ENCODE measurements around the gene SIAH3.

Gene SIAH3

GRCh38 chr13:45778882-45779281 lies 72.7 kb downstream of the SIAH3 start:
- Mint-ChIP-seq H3K9me3 (no peaks in the 10 kb centered on the region), H3K27me3 (ENCODE audit: low read depth) (peaks cover 6% of the 10 kb centered on the region), H3K4me3 (no peak overlapping the region), H3K4me1 (peaks cover 55% of the 10 kb centered on the region), H3K27ac (no peak overlapping the region), H3K36me3 (ENCODE audit: low read depth) (no peaks in the 10 kb centered on the region)
- TF ChIP-seq, protein P1, sequence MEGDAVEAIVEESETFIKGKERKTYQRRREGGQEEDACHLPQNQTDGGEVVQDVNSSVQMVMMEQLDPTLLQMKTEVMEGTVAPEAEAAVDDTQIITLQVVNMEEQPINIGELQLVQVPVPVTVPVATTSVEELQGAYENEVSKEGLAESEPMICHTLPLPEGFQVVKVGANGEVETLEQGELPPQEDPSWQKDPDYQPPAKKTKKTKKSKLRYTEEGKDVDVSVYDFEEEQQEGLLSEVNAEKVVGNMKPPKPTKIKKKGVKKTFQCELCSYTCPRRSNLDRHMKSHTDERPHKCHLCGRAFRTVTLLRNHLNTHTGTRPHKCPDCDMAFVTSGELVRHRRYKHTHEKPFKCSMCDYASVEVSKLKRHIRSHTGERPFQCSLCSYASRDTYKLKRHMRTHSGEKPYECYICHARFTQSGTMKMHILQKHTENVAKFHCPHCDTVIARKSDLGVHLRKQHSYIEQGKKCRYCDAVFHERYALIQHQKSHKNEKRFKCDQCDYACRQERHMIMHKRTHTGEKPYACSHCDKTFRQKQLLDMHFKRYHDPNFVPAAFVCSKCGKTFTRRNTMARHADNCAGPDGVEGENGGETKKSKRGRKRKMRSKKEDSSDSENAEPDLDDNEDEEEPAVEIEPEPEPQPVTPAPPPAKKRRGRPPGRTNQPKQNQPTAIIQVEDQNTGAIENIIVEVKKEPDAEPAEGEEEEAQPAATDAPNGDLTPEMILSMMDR (IDR thresholded peaks at IDR 0.05; ENCODE audit: unreplicated experiment in 3 of 3) = no peak

DNA sequence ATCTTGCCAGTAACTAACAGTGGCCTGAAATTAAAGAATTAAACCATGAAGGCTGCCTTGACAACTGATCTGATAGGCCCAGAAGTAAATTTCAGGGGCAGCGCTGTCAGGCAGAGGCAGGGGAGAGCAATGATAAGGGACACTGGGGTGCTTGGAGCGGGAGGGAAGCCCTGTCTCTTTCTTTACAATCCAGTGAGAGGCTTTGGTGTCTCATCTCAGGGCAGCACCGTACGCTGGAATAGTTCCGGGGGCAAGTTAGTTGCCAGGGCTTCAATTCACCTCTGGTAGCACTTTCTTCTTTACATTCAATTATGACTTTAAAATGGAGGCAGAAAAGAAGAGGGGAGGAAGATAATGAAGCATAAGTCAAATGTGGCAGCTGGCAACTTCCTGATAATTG lies 74.8 kb downstream of the SIAH3 start:
- Mint-ChIP-seq H3K27me3 (ENCODE audit: low read depth) (peaks cover 9% of the 10 kb centered on the region), H3K4me3 (no peak overlapping the region), H3K9me3 (no peaks in the 10 kb centered on the region), H3K4me1 (peaks cover 52% of the 10 kb centered on the region), H3K36me3 (ENCODE audit: low read depth) (no peaks in the 10 kb centered on the region), H3K27ac (no peak overlapping the region)
- TF ChIP-seq, protein P1 (IDR thresholded peaks at IDR 0.05; ENCODE audit: unreplicated experiment in 3 of 3) = no peak

DNA sequence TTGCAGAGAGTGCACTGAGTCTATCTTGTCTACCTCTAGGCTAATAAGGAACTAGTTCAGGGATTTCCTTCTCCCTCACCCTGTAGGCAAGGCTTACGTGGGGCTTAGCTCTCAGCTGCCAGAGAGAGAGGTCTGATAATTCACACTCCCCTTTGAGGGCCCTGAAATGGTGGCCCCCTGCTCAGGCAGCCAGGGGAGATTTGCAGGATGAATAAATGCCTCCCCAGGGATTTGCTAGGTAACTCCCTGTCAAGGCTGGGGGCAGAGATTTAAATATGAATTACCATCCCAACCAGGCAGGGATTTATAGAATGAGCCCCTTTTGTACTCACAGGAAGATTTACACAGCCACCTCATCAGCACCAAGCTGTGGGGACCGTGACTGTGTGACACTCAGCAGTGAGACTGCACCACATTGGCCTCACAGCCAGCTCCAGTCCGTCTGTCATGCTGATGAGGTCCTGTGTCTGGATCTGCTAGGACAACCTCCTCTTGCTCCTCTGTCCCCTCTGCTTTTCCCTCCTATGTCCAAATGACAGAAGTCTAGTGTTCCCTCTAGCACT lies 76.1 kb downstream of the SIAH3 start:
- Mint-ChIP-seq H3K27me3 (ENCODE audit: low read depth) (peaks cover 15% of the 10 kb centered on the region), H3K9me3 (peaks cover 3% of the 10 kb centered on the region), H3K4me3 (no peak overlapping the region), H3K36me3 (ENCODE audit: low read depth) (no peaks in the 10 kb centered on the region), H3K4me1 (peaks cover 40% of the 10 kb centered on the region), H3K27ac (no peak overlapping the region)
- TF ChIP-seq, protein P1 (IDR thresholded peaks at IDR 0.05; ENCODE audit: unreplicated experiment in 3 of 3) = no peak

GRCh38 chr13:45773944-45774343 lies 77.6 kb downstream of the SIAH3 start:
- Mint-ChIP-seq H3K4me3 (no peak overlapping the region), H3K4me1 (peaks cover 44% of the 10 kb centered on the region), H3K36me3 (ENCODE audit: low read depth) (no peaks in the 10 kb centered on the region), H3K27me3 (ENCODE audit: low read depth) (peaks cover 16% of the 10 kb centered on the region), H3K27ac (no peak overlapping the region), H3K9me3 (peaks cover 3% of the 10 kb centered on the region)
- TF ChIP-seq, protein P1 (IDR thresholded peaks at IDR 0.05; ENCODE audit: unreplicated experiment in 3 of 3) = no peak

- H3K36me3 Mint-ChIP-seq (ENCODE audit: low read depth) = no peaks in the 10 kb centered on the region
- H3K27ac Mint-ChIP-seq = no peak overlapping the region
- no peak overlapping the region for H3K4me3 Mint-ChIP-seq
- TF ChIP-seq, protein P1 (IDR thresholded peaks at IDR 0.05; ENCODE audit: unreplicated experiment in 3 of 3) = no peak
- peaks cover 3% of the 10 kb centered on the region for H3K9me3 Mint-ChIP-seq
- peaks cover 44% of the 10 kb centered on the region for H3K4me1 Mint-ChIP-seq
- peaks cover 16% of the 10 kb centered on the region for H3K27me3 Mint-ChIP-seq (ENCODE audit: low read depth)
These were observed 78.3 kb downstream of the SIAH3 start for GRCh38 chr13:45773236-45773635.

DNA sequence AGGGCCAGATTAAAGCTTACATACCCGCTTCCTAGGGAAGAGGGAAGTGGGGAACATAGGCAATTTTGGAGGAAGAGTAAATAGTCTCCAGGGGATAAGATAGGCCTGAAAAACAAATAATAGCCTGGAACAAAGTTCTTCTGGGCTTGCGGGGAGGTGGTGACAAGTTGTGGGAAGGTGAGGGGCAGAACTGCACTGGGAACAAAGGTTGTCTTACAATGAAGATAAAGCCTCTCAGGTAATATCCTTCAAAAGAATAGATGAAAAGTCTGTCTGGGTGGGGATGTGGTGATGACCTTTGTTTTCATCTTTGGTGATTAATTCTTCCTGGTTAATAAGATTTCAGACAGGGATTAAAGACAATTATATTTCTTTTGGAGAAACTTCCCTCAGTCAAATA lies 80.7 kb downstream of the SIAH3 start:
- peaks cover 29% of the 10 kb centered on the region for H3K4me1 Mint-ChIP-seq
- no peaks in the 10 kb centered on the region for H3K36me3 Mint-ChIP-seq (ENCODE audit: low read depth)
- TF ChIP-seq, protein P1 (IDR thresholded peaks at IDR 0.05; ENCODE audit: unreplicated experiment in 3 of 3) = no peak
- H3K27me3 Mint-ChIP-seq (ENCODE audit: low read depth) = peaks cover 18% of the 10 kb centered on the region
- no peak overlapping the region for H3K4me3 Mint-ChIP-seq
- peaks cover 3% of the 10 kb centered on the region for H3K9me3 Mint-ChIP-seq
- no peak overlapping the region for H3K27ac Mint-ChIP-seq

All from nephron (organoid).